NCI-H2196 (cell line): Measurements from ENCODE around the gene VAPA.

Source experiments
- DNase-seq: peaks from one replicate; lab custom pipeline; 2025; ENCODE audit not compliant: unreplicated experiment; lab: John Stamatoyannopoulos, UW

The VAPA gene, protein sequence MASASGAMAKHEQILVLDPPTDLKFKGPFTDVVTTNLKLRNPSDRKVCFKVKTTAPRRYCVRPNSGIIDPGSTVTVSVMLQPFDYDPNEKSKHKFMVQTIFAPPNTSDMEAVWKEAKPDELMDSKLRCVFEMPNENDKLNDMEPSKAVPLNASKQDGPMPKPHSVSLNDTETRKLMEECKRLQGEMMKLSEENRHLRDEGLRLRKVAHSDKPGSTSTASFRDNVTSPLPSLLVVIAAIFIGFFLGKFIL

DNA sequence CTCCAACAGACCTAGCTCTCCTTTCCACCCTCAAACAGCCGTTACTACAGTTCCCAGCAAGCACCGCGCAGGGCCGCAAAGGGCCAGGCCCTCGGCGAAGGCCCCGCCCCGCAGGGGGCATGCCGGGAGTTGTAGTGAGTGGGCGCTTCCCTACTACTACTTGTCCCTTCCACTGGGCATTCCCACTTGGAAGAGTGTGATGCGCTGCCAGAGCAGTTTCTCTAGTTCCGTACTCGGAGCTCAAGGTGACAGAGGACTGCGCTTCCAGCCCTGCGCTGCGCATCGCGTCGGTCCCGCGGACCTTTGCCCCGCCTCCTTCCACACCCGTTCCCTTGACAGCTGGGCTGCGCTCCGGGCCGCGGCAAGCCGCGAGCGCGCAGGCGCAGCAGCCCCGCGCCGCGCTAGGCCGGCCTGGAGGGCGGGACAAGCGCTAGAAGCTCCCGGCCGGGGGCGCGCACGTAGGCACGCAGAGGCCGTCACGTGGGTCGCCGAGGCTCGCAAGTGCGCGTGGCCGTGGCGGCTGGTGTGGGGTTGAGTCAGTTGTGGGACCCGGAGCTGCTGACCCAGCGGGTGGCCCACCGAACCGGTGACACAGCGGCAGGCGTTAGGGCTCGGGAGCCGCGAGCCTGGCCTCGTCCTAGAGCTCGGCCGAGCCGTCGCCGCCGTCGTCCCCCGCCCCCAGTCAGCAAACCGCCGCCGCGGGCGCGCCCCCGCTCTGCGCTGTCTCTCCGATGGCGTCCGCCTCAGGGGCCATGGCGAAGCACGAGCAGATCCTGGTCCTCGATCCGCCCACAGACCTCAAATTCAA, at the start of gene VAPA:
TSS of gene VAPA (plus strand) at position 491 of the 808 bp plus-strand sequence. CDS start at position 732, 241 bp downstream.
- DNase-seq, result peak; percentile 99

DNA sequence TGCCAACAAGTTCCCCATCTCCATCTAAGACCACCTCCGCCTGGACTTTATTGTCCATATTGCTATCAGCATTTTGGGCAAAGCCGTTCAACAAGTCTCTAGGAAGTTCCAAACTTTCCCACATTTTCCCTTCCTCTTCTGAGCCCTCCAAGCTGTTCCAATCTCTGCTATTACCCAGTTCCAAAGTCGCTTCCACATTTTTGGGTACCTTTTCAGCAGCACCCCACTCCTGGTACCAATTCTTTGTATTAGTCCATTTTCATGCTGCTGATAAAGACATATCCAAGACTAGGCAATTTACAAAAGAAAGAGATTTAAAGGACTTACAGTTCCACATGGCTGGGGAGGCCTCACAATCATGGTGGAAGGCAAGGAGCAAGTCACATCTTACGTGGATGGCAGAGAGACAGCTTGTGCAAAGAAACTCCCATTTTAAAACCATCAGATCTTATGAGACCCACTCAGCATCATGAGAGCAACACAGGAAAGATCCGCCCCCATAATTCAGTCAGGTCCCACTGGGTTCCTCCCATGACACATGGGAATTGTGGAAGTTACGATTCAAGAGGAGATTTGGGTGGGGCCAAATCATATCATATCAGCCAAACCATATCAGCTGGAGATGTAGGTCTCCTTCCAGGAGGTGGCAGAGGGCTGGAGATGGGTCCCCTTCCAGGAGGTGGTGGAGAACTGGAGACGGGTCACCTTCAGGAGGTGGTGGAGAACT, 47.9 kb upstream of the VAPA start:
- DNase-seq, result no peak

GRCh38 chr18:9866627-9867026, 47.2 kb upstream of the VAPA start:
- DNase-seq, result no peak

GRCh38 chr18:9867071-9867594, 46.7 kb upstream of the VAPA start:
- DNase-seq, result no peak

- no peak for DNase-seq
Measured at GRCh38 chr18:9868857-9869714, 44.7 kb upstream of the VAPA start.

DNA sequence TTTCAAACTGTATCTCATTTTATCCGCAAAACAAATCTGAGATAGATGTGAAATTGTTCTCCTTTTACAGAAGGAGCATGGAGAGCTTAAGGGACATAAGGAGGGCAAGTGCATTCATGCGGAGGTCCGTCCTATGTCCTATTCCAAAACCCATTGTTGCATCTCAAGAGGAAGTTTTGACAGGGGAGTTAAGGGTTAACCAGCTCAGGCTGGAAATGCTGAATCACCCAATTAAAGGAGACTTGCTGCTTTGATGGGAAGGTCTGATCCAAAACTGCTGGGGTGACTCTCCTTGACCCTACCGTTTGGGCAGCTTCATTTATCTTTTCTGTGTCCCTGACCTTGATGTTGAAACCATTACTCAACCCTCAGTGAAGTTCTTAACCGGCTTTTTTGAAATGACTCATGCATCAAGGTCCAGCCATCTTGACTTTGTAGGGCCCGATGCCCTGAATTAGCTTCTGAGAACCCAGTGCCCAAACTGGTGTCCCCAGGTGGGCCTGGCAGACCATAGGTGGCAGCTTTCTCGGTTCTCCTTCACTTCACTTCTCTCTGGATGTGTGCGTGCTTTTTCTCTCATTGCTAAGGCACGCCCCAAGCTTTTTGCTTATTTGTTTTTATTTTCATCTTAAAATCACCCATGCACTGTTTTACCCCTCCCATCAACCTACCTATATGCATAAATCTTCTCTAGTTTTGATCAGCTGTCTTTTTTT, 43.9 kb upstream of the VAPA start:
- DNase-seq, result no peak

GRCh38 chr18:9870431-9871008, 43.3 kb upstream of the VAPA start:
- no peak for DNase-seq

DNA sequence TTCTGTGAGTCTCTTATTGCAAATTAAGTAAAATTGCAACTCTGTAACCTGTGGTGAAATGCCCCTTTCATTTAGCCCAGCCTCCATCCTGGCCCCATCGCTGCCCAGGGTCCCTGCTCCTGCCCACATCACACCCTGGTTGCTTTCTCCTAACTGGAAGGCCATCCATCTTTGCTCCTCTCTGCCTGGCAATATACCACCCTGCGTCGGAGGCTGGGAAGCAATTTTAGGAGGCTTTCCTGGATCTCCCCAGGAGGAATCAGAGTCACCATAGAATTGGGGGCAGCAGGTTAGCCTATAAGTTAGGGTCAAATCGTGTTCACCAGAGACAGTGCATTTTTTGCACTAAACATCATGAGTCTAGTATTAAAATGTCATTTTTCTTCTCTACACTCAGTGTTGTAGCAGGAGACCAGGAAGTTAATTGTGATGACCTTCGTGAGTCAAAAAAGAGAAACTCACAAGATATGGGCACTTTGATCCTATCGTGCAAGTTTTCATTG, 42.5 kb upstream of the VAPA start:
- no peak for DNase-seq

DNA sequence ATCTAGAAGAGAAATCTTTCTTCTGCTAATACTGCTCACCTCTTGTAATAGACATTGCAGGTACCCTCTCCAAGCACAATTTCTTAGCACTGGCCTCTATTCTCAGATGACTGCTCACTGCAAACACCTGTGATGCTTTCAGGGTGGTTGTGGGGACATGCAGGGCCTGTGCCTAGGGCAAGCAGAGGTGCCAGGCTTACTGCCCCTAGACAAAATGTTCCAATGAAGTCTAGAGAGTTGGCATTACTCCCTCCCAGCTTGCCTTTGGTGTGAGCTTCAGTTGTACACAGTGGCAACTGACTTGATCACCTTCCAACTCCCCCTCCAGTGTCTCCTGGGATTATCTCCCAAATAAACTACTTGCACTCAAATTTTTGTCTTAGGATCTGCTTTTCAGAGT, 41.0 kb upstream of the VAPA start:
- DNase-seq, result no peak

- DNase-seq, result no peak
Measured at GRCh38 chr18:9874728-9875127, 39.1 kb upstream of the VAPA start.

- DNase-seq, result no peak
Measured at GRCh38 chr18:9876212-9876866, 37.5 kb upstream of the VAPA start.

GRCh38 chr18:9876867-9877654, 36.8 kb upstream of the VAPA start:
- no peak for DNase-seq

- DNase-seq, result no peak
Measured at GRCh38 chr18:9877655-9878014, 36.2 kb upstream of the VAPA start.

DNA sequence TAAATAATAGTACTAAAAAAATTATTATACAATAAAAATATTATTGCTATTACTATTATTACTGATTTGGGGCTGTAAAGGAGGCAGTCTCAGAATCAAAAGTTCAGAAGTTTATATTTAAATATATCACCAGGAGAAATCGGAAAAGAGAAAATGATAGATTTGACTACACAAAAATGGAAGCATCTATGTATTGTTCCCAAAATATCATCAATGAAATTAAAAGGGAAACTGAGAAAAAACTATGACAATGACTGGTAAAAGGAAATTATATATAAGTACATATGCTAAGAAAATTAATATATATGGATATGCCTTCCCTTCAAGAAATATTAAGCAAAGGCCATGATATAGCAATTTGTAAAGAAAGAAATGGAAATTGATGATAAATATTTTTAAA, 35.7 kb upstream of the VAPA start:
- DNase-seq, result no peak

DNA sequence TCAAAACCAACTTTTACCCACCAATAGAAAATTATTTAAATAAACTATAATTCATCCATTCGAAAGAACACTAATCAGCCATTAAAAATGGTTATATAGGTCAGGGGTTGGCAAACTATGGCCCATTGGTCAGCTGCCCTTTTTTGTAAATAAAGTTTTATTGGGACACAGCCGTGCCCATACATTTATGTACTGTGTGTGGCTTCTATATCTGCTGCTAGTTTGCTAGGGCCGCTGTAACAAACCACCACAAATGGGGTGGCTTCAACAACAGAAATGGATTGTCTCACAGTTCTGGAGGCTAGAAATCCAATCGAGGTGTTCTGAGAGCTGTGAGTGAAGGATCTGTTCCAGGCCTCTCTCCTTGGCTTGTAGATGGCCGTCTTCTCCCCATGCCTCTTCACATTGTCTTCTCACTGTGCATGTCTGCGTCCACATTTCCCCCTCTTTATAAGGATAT, 35.0 kb upstream of the VAPA start:
- DNase-seq, result no peak

DNA sequence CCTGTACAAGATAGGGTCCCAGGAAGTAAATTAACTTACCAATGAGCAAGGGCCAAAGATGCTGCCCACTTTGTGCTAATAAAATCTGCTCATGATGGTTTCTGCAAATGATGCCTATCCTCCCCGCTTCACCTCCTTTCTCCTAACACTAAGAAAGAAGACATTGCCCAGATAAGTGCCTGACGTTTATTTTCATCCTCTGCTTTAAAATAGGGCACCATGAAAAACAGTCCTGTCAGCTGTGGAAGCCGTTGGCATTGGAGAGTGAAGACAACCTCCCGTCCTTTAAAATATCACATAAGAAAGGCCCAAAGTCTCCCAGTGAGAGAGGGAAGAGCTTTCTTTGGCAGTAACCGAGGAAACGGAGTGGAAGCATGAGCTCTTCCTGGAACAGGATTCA, 29.7 kb upstream of the VAPA start:
- no peak for DNase-seq

DNA sequence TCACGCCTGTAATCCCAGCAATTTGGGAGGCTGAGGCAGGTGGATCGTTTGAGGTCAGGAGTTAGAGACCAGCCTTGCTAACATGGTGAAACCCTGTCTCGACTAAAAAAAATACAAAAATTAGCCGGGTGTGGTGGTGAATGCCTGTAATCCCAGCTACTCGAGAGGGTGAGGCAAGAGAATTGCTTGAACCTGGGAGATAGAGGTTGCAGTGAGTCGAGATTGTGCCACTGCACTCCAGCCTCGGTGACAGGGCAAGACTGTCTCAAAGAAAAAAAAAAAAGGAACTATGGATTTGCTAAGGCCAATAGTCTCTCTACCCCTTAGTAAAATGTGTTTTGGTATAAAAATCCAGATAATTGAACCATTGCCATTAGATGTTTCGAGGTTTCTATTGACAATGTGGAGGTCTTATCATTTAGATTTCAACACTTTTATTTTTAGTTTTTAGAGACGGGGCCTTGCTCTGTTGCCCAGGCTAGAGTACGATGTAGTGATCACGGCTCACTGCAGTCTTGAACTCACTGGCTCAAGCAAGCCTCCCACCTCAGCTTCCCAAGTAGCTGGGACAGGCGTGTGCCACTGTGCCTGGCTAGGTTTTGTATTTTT, 29.2 kb upstream of the VAPA start:
- no peak for DNase-seq
